Keratinocyte (primary cell): Measurements from ENCODE around the gene ADGRV1. TPM values are rescaled to one million over a fixed set of nuclear protein-coding genes. Genes with fewer than 3 reads are reported as not detected.

Experiments used
- DNase-seq: peaks from one replicate; pipeline ENCODE4 v3.0.0-alpha.2; 2011; ENCODE audit warnings: low read depth, missing footprints, low spot score
- FAIRE-seq: peaks from 2 replicates; lab custom pipeline; 2011; peaks lifted over from hg19 to GRCh38; lab: Jason Lieb, UNC
- H2AFZ ChIP-seq: 2 replicates; pipeline ENCODE4 v1.6.0; 2012; ENCODE audit warnings: low read length, control low read depth, inconsistent platforms; ENCODE audit not compliant: control insufficient read depth
- H3K27ac ChIP-seq: 2 replicates; pipeline ENCODE4 v1.5.1; 2011; ENCODE audit warnings: low read length; ENCODE audit not compliant: control insufficient read depth, insufficient read depth
- H3K27me3 ChIP-seq: 3 replicates; pipeline ENCODE4 v1.6.0; 2011; ENCODE audit warnings: low read length; ENCODE audit not compliant: control insufficient read depth, insufficient read depth; ENCODE audit errors: extremely low read depth
- H3K36me3 ChIP-seq, 2 experiments: 2 replicates in 1 of 2; 3 replicates in 1 of 2; pipeline ENCODE4 v1.5.1; 2011; ENCODE audit warnings: low read length in 2 of 2, mild to moderate bottlenecking in 1 of 2; ENCODE audit not compliant: control insufficient read depth in 2 of 2, insufficient read depth in 2 of 2; ENCODE audit errors: extremely low read depth in 1 of 2
- H3K4me1 ChIP-seq: 3 replicates; pipeline ENCODE4 v1.5.1; 2011; ENCODE audit warnings: low read length; ENCODE audit not compliant: control insufficient read depth, insufficient read depth; ENCODE audit errors: extremely low read depth
- H3K4me2 ChIP-seq: 3 replicates; pipeline ENCODE4 v1.6.0; 2011; ENCODE audit warnings: low read depth, low read length; ENCODE audit not compliant: control insufficient read depth, insufficient read depth; ENCODE audit errors: extremely low read depth
- H3K4me3 ChIP-seq, 3 experiments: fragments of 200-600 bp in 1 of 3; sonication (generic) in 1 of 3; 2 replicates in 2 of 3; 3 replicates in 1 of 3; pipeline ENCODE4 v1.5.1; 2011 to 2016; ENCODE audit warnings: low read length in 3 of 3, mild to moderate bottlenecking in 3 of 3, control low read depth in 2 of 3, inconsistent platforms in 1 of 3, low read depth in 1 of 3, mixed read lengths in 1 of 3, mixed run types in 1 of 3, moderate library complexity in 1 of 3; ENCODE audit not compliant: control insufficient read depth in 2 of 3, insufficient read depth in 2 of 3; ENCODE audit errors: extremely low read depth in 1 of 3
- H3K79me2 ChIP-seq: 2 replicates; pipeline ENCODE4 v1.6.0; 2012; ENCODE audit warnings: low read length; ENCODE audit not compliant: control insufficient read depth, insufficient read depth
- H3K9ac ChIP-seq: 3 replicates; pipeline ENCODE4 v1.6.0; 2011; ENCODE audit warnings: low read length; ENCODE audit not compliant: control insufficient read depth, insufficient read depth; ENCODE audit errors: extremely low read depth
- H3K9me1 ChIP-seq: 3 replicates; pipeline ENCODE4 v1.6.0; 2011; ENCODE audit warnings: low read length; ENCODE audit not compliant: control insufficient read depth, insufficient read depth; ENCODE audit errors: extremely low read depth
- H3K9me3 ChIP-seq: 2 replicates; pipeline ENCODE4 v1.5.1; 2012; ENCODE audit warnings: low read depth, low read length; ENCODE audit not compliant: control insufficient read depth
- H4K20me1 ChIP-seq: 3 replicates; pipeline ENCODE4 v1.6.0; 2011; ENCODE audit warnings: low read length; ENCODE audit not compliant: control insufficient read depth, insufficient read depth; ENCODE audit errors: extremely low read depth
- CTCF ChIP-seq, 3 experiments: IDR thresholded peaks in 1 of 3; conservative IDR thresholded peaks in 1 of 3; optimal IDR thresholded peaks in 1 of 3; 2 replicates in 2 of 3; 3 replicates in 1 of 3; pipeline versions ENCODE3 to v1.5.1; 2011; ENCODE audit warnings: low read length in 3 of 3, mild to moderate bottlenecking in 3 of 3, moderate library complexity in 2 of 3, control low read depth in 1 of 3, inconsistent platforms in 1 of 3; ENCODE audit not compliant: insufficient read depth in 2 of 3; ENCODE audit errors: extremely low read depth in 1 of 3
- EZH2 ChIP-seq: IDR thresholded peaks from one replicate; pipeline ENCODE4 v1.6.1; 2012; ENCODE audit warnings: inconsistent platforms, mild to moderate bottlenecking, low read length, moderate library complexity
- dilution Hi-C: fragments of 300-500 bp; cut with MboI; formaldehyde crosslinking; loops from one replicate; pipeline ENCODE4 v1.7.0; 2020; ENCODE audit warnings: low sequenced_read_pairs; ENCODE audit not compliant: extremely low pct_ligation_motif_present
- polyA plus RNA-seq, 5 experiments: library from polyadenylated mRNA; depleted of rRNA in 3 of 5; stranded (reverse) in 3 of 5; stranded (forward) in 1 of 5; unstranded in 1 of 5; fragments of >200 nt; gene quantifications; 1 replicate in 1 of 5; 2 replicates in 3 of 5; 3 replicates in 1 of 5; pipeline versions ENCODE4 v1.2.1 to v1.2.3, GENCODE V29; 2011 to 2012; ENCODE audit warnings: missing spikeins in 2 of 5, low read depth in 1 of 5, low replicate concordance in 1 of 5

ADGRV1 gene
- polyA plus RNA-seq, 1 donor (not counting 4 experiments of a cell fraction or from before 2014, with no cell fraction given) = 0.05 TPM

- Histone ChIP-seq H3K27me3 (no peaks in the 10 kb centered on the region), H3K36me3 (no peaks in the 10 kb centered on the region), H2AFZ (no peak overlapping the region), H3K4me3 (no peak overlapping the region), H3K9me3 (no peaks in the 10 kb centered on the region), H3K27ac (no peak overlapping the region), H3K79me2 (no peaks in the 10 kb centered on the region), H4K20me1 (no peaks in the 10 kb centered on the region), H3K9me1 (no peaks in the 10 kb centered on the region), H3K4me2 (no peak overlapping the region), H3K4me1 (no peaks in the 10 kb centered on the region), H3K9ac (no peak overlapping the region)
- no peak for FAIRE-seq
- no peak for DNase-seq
- dilution Hi-C loops = no loop called here
- TF ChIP-seq CTCF (optimal IDR thresholded peaks at IDR 0.05 in 1 of 3, IDR thresholded peaks at IDR 0.05 in 1 of 3, conservative IDR thresholded peaks at IDR 0.05 in 1 of 3; ENCODE audit: extremely low read depth in 1 of 3, insufficient read depth in 2 of 3, low read length in 3 of 3) (no peak), EZH2 (no peak)
These were observed 483.8 kb downstream of the ADGRV1 start for GRCh38 chr5:91042247-91042935.

- no peak overlapping the region for H2AFZ ChIP-seq
- H3K79me2 ChIP-seq = no peaks in the 10 kb centered on the region
- no peaks in the 10 kb centered on the region for H3K9me3 ChIP-seq
- no peak overlapping the region for H3K4me2 ChIP-seq
- no peak overlapping the region for H3K27ac ChIP-seq
- H3K9ac ChIP-seq = no peak overlapping the region
- no peak overlapping the region for H3K4me3 ChIP-seq
- no peaks in the 10 kb centered on the region for H4K20me1 ChIP-seq
- no peaks in the 10 kb centered on the region for H3K36me3 ChIP-seq
- TF ChIP-seq EZH2 (no peak), CTCF (optimal IDR thresholded peaks at IDR 0.05 in 1 of 3, IDR thresholded peaks at IDR 0.05 in 1 of 3, conservative IDR thresholded peaks at IDR 0.05 in 1 of 3; ENCODE audit: extremely low read depth in 1 of 3, insufficient read depth in 2 of 3, low read length in 3 of 3) (no peak)
- H3K4me1 ChIP-seq = no peaks in the 10 kb centered on the region
- DNase-seq (no peak), FAIRE-seq (peak; percentile 32)
- H3K27me3 ChIP-seq = no peaks in the 10 kb centered on the region
- H3K9me1 ChIP-seq = no peaks in the 10 kb centered on the region
- dilution Hi-C loops = no loop called here
These were observed 484.3 kb downstream of the ADGRV1 start for GRCh38 chr5:91042936-91043255.
